Smooth muscle cell of the brain vasculature (primary cell): Measurements from ENCODE around the gene ADM5.
"Not testable (repeated sequence)": the region's sequence is repeated elsewhere in the genome, so short reads cannot be mapped to it uniquely, and the experiment has no call there.

Source experiments
- DNase-seq: peaks from one replicate; pipeline ENCODE4 v3.0.0-alpha.2; 2012; ENCODE audit warnings: low read depth, low spot score

The ADM5 gene

DNA sequence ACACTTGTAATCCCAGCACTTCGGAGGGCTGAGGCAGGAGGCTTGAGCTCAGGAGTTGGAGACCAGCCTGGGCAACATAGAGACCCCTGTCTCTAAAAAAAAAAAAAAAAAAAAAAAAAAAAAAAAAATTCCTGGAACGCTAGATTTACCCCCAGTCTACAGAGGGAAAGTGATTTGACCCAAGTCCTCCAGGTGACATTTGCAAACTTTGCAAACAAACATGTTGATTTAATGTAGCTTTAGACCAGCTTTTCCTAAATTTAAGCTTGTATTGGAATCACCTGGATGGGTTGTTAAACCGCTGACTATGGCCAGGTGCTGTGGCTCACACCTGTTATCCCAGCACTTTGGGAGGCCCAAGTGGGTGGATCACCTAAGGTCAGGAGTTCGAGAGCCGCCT lies 10.0 kb downstream of the ADM5 start:
- DNase-seq, result no peak

DNA sequence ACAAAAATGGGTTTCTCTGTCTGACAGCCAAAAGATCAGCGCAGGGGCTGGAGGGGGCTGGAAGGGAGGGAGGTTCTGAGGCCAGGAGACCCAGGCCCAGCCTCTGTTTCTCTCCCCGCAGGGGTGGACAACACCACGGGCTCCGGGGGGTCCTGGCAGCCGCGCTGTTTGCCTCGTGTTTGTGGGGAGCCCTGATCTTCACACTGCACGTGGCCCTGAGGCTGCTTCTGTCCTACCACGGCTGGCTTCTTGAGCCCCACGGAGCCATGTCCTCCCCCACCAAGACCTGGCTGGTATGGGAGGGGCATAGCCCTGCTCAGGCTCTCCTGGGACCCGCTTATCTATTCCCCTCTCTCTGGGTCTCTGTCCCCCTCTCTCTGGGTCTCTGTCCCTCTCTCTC lies 11.2 kb downstream of the ADM5 start:
- DNase-seq, result no peak

DNA sequence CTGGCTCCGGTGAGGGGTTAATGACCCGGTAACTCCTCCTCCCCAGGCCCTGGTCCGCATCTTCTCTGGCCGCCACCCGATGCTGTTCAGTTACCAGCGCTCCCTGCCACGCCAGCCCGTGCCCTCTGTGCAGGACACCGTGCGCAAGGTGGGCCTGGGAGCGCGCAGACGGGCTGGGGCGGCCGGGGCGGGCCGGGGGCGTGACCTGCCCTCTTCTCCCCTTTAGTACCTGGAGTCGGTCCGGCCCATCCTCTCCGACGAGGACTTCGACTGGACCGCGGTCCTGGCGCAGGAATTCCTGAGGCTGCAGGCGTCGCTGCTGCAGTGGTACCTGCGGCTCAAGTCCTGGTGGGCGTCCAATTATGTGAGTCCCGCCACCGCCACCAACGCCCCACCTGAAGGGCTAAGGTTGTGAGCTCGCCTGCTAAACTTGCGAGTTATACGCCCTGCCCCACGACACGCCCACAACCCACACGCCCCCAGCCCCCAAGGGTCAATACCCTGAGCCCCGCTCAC lies 11.9 kb downstream of the ADM5 start:
- DNase-seq, result no peak

DNA sequence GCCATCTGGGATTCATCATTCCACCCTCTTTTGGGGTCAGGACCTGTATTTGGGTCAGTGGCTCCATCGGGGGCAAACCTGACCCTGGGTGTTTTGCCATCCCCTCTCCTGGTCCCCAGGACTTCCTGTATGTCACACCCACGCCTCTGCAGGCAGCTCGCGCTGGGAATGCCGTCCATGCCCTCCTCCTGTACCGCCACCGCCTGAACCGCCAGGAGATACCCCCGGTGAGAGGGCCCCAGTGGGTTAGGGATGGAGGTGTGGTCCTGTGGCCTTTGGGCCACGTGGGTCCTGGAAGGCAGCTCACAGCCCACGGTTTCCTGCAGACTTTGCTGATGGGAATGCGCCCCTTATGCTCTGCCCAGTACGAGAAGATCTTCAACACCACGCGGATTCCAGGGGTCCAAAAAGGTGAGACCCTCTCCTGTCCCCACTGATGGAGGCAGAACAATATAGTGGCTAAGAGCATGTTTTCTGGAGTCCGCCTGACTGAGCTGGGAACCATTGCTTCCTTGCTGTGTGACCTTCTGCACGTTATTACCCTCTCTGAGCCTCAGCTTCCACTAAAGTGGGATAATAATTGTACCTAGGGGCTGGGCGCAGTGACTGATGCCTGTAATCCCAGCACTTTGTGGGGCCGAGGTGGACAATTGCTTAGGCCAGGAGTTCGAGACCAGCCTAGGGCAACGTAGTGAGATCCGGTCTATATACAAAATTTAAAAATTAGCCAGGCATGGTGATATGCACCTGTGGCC lies 15.7 kb downstream of the ADM5 start:
- no peak for DNase-seq

DNA sequence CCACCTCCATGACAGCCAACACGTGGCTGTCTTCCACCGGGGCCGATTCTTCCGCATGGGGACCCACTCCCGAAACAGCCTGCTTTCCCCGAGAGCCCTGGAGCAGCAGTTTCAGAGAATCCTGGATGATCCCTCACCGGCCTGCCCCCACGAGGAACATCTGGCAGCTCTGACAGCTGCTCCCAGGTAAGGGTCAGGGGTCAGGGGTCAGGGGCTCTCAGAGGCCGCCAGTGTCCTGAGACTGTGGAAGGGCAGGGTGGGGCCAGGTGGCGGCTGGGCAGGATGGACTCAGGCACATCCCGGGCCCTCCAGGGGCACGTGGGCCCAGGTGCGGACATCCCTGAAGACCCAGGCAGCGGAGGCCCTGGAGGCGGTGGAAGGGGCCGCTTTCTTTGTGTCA lies 16.5 kb downstream of the ADM5 start:
- no peak for DNase-seq

DNA sequence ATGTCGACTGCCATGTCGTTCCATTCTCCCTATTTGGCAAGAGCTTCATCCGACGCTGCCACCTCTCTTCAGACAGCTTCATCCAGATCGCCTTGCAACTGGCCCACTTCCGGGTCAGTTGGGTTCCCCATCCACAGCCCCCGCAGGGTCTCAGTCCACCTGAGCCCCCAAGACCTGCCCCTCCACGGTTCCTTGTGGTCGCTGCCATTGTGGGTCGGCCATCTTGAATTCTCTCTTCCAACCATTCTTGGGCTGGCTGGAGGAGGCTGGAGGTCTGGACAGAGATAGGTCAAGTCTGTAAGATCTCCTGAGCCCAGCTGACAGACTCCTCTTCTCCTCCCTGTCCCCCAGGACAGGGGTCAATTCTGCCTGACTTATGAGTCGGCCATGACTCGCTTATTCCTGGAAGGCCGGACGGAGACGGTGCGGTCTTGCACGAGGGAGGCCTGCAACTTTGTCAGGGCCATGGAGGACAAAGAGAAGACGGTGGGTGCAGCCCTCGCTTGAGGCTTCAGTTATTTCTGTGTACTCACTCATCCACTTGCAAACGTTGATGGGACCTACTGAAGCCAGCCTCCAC lies 21.1 kb downstream of the ADM5 start:
- no peak for DNase-seq

DNA sequence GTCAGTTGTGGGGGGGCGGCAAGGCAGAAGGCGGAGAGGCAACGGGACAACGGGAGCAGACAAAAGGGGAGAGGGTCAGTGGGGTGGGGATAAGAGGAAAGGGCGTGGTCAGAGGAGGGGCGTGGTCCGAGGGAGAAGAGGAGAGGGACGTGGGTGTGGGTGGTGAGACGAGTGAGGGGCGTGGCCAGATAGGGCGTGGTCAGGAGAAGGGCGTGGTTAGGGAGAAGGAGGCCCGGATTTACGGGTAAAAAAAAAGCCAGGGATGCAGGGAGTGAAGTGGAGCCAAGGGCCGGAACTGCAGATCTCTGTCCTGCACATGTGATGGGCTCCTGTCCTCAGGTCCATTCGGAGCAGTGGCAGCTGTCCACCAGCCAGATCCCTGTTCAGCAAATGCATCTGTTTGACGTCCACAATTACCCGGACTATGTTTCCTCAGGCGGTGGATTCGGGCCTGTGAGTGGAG lies 23.0 kb downstream of the ADM5 start:
- no peak for DNase-seq

DNA sequence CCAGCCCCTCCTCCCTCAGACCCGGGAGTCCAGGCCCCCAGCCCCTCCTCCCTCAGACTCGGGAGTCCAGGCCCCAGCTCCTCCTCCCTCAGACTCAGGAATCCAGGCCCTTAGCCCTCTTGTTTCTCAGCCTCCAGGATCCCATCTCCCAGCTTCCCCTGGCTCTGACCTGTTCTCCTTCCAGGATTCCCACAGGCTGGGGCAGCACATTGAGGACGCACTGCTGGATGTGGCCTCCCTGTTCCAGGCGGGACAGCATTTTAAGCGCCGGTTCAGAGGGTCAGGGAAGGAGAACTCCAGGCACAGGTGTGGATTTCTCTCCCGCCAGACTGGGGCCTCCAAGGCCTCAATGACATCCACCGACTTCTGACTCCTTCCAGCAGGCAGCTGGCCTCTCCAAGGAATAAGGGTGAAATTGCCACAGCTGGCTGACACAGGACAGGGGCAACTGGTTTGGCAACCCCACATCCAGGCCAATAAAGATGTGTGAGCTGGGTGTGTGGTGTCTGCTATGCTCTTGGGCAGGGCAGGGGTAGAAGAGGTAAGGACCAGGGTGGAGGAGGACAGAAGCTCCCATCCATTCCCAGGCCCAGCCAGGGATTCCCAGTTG lies 23.9 kb downstream of the ADM5 start:
- no peak for DNase-seq

DNA sequence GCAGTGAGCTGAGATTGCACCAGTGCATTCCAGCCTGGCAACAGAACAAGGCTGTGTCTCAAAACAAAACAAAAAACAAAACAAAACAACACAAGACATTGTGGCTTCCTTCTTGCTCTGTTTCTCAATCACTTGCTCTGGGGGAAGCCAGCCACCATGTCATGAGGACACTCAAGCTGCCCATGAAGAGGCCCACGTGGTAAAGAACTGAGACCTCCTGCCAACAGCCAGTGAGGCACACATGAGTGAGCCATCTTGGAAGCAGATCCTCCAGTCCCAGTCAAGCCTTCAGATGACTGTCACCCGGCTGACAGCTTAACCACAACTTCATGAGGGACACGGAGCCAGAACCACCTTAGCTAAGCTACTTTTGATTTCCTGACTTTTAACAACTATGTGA lies 26.8 kb downstream of the ADM5 start:
- no peak for DNase-seq

DNA sequence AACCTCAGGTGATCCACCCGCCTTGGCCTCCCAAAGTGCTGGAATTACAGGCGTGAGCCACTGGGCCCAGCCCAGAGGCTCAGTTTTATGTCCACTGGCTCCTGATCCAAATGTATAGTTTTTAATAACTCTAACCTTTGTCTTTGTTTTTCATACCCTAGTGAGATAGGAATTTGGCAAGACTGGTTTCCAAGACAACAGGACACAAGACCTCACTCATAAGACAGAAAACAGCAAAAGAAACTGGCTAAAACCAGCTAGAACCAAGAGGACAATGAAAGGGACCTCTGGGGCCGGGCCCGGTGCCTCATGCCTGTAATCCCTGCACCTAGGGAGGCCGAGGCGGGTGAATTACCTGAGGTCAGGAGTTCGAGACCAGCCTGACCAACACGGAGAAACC lies 29.1 kb downstream of the ADM5 start:
- DNase-seq, result peak; percentile 40

DNA sequence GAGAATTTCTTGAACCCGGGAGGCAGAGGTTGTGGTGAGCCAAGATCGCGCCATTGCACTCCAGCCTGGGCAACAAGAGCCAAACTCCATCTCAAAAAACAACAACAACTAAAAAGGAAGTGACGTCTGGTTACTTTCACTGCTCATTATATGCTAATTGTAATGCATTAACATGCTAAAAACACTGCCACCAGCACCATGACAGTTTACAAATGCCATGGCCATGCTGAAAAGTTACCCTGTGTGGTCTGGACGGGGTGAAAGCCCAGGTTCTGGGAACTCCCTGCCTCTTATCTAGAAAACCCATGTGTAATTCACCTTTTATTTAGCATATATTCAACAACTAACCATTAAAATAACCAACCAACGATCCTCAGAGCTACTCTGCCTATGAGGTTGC lies 29.6 kb downstream of the ADM5 start:
- no peak for DNase-seq

DNA sequence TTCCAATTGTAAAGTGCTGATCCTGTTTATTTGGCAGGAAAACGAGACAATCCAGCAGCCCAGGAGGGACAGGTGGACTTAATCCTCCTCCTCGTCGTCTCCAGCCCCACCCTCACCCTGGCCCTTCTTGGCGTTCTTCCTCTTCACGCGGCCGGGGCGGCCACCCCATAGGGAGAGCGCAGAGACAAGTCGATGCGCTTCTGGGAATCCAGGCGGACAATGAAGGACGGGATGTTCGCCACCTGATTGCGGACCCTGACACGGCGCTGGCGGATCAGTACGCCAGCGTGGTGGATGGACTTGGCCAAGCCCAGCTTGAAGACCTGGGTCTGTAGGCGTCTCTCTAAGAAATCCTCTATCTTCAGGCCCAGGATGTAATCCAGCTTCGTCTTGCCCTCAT lies 30.0 kb downstream of the ADM5 start:
- DNase-seq, result not testable (repeated sequence)

DNA sequence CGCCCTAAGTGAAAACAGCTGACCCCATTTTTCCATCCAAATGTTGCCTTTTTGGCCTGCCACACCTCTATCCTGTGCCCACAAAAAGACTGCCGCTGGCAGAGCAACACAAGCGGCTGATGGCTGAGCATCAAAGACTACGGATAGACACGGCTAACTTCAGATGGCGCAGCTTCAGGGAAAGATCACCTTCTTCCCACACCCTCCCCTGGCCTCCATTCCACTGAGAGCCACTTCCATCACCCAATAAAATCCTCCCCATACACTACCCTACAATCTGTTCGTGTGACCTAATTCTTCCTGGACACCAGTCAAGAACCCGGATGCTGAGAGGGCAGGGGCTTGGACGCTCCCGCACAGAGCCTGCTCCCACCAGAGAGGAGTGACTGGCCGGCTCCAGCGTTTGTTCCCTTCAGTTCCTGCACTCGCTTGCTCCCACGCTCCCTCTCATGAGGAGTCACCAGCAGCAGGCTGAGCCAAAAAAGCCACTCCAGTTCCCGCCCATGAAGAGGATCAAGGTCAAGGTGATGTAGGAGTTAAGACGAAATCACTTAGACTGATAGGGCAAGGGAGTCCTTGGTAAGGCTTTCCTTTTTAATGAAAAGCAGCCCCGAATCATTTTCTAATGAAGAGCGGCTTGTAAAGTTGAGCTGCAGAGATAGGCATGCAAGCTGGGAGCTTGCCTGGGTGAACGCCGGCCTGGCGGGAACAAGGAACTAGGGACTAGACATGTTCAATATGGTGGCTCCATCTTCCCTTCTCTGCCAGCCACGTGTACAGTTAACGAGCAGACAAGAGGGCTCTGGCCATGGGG lies 38.0 kb downstream of the ADM5 start:
- no peak for DNase-seq

DNA sequence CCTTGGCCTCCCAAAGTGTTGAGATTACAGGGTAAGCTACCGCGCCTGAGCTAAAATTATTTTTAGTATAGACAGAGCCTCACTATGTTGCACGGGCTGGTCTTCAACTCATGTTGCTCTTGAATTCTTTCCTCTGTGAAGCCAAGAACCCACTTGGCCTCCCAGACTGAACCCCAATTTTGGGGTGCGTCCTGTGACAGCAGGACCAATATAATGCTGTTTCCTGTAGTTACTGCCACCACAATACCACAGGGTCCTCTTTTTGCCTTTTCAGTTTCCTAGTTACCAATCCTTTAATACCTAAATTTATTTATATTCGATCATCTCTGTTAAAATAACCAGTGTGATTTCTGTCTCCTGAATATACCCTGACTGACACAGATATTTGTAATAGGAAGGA lies 40.8 kb downstream of the ADM5 start:
- no peak for DNase-seq

DNA sequence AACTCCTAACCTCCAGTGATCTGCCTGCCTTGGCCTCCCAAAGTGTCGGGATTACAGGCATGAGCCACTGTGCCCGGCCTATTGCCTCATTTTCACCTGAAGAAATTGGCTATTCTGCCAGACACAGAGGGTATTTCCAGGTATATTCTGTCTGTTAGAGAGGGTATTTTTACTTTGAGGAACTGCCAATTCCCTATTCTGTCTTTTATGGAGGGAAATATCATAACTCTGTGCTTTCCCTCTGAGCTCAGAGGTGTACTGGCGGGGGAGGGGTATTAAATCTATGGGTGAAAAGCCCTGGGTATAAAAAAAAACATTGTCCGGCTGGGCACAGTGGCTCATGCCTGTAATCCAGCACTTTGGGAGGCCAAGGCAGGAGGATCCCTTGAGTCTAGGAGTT lies 48.9 kb downstream of the ADM5 start:
- no peak for DNase-seq

DNA sequence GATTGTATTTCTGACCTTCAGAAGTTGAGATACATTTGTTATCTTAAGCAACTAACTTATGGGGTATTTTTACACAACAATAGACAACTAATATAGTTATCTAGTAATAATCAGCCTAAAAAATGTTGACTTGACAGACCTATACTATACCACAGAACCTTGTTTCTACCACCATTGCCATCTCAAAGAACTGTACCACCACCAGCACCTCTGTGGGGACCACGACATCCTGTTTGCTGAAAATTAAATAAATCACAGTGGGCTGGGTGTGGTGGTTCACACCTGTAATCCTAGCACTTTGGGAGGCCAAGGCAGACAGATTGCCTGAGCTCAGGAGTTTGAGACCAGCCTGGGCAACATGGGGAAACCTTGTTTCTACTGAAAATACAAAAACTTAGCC lies 49.7 kb downstream of the ADM5 start:
- no peak for DNase-seq

DNA sequence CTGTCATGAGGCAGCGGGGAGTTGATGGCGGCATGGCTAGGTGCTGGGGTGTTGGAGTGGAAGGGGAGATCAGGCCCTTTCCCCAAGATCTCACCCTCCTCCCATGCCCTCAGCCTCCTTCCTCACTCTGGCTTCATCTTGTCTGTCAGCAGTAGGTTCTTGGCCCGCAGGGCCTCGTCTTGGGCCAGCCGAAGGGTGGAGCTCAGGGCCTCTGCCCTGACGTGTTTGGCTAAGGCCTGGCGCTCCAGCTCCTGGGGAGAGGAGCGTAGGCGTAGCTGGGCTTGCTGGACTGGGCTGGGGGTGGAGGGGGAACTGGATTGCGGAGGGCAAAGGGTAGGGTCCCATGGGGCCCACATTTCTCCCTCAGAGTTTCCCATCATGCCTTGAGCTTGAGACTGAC lies 50.5 kb downstream of the ADM5 start:
- no peak for DNase-seq
